Mammary epithelial cell (primary cell): ENCODE results near the gene ARHGEF25.

ENCODE experiments used
- EZH2 ChIP-seq: IDR thresholded peaks from 2 replicates; pipeline ENCODE4 v1.6.1; 2012; ENCODE audit warnings: low read length, inconsistent platforms, borderline replicate concordance
- TF ChIP-seq, protein P1 (sequence below), 2 donors: IDR thresholded peaks in 1 of 2; conservative IDR thresholded peaks in 1 of 2; 2 replicates each; pipeline ENCODE4 v1.5.1; 2011 to 2012; ENCODE audit warnings: inconsistent platforms in 2 of 2, low read length in 2 of 2, mild to moderate bottlenecking in 2 of 2, control low read depth in 1 of 2, low read depth in 1 of 2; ENCODE audit not compliant: insufficient read depth in 1 of 2; ENCODE audit errors: extremely low read depth in 1 of 2

GRCh38 chr12:57569858-57570257 lies 41.4 kb upstream of the ARHGEF25 start:
- TF ChIP-seq, protein P1, sequence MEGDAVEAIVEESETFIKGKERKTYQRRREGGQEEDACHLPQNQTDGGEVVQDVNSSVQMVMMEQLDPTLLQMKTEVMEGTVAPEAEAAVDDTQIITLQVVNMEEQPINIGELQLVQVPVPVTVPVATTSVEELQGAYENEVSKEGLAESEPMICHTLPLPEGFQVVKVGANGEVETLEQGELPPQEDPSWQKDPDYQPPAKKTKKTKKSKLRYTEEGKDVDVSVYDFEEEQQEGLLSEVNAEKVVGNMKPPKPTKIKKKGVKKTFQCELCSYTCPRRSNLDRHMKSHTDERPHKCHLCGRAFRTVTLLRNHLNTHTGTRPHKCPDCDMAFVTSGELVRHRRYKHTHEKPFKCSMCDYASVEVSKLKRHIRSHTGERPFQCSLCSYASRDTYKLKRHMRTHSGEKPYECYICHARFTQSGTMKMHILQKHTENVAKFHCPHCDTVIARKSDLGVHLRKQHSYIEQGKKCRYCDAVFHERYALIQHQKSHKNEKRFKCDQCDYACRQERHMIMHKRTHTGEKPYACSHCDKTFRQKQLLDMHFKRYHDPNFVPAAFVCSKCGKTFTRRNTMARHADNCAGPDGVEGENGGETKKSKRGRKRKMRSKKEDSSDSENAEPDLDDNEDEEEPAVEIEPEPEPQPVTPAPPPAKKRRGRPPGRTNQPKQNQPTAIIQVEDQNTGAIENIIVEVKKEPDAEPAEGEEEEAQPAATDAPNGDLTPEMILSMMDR (conservative IDR thresholded peaks at IDR 0.05 in 1 of 2, IDR thresholded peaks at IDR 0.05 in 1 of 2; ENCODE audit: extremely low read depth in 1 of 2, insufficient read depth in 1 of 2, low read depth in 1 of 2, low read length in 2 of 2): no peak
- no peak for TF ChIP-seq EZH2
